Calu3 (cell line): Measurements from ENCODE around the gene RASGRP2. TPM values are rescaled to one million over a fixed set of nuclear protein-coding genes. Genes with fewer than 3 reads are reported as not detected.

ENCODE experiments used
- BruUV-seq: library from RNA; stranded (reverse); fragments of 400-500 nt; replicated peaks from 2 replicates; lab custom pipeline; 2021; lab: Mats Ljungman, UMichigan
- CTCF ChIA-PET: fragments of 300-600 bp; sonication (Branson Sonifier 250); formaldehyde crosslinking; loops from one replicate; lab custom pipeline; 2022; ENCODE audit warnings: antibody characterized with exemption; lab: Charles Lee
- DNase-seq: peaks from one replicate; pipeline ENCODE4 v3.0.0; 2022
- H3K27ac Mint-ChIP-seq: one replicate; pipeline ENCODE4 v1.8.0; 2022; ENCODE audit warnings: mixed read lengths; ENCODE audit not compliant: unreplicated experiment
- H3K27me3 Mint-ChIP-seq: one replicate; pipeline ENCODE4 v1.8.0; 2022; ENCODE audit warnings: mixed read lengths; ENCODE audit not compliant: unreplicated experiment
- H3K36me3 Mint-ChIP-seq: one replicate; pipeline ENCODE4 v1.8.0; 2022; ENCODE audit warnings: mild to moderate bottlenecking, moderate library complexity, mixed read lengths; ENCODE audit not compliant: insufficient read depth, unreplicated experiment
- H3K4me1 Mint-ChIP-seq: one replicate; pipeline ENCODE4 v1.8.0; 2022; ENCODE audit warnings: mild to moderate bottlenecking, low read depth, mixed read lengths; ENCODE audit not compliant: unreplicated experiment
- H3K4me3 Mint-ChIP-seq: one replicate; pipeline ENCODE4 v1.8.0; 2022; ENCODE audit warnings: mild to moderate bottlenecking, low read depth, moderate library complexity, mixed read lengths; ENCODE audit not compliant: unreplicated experiment
- H3K9me3 Mint-ChIP-seq: one replicate; pipeline ENCODE4 v1.8.0; 2022; ENCODE audit warnings: low read depth, mixed read lengths; ENCODE audit not compliant: unreplicated experiment
- CTCF ChIP-seq: fragments of 200-600 bp; IDR thresholded peaks from one replicate; pipeline ENCODE4 v1.8.0; 2022; ENCODE audit warnings: antibody characterized with exemption; ENCODE audit not compliant: unreplicated experiment
- intact Hi-C: fragments of 100-400 bp; cut with micrococcal nuclease; formaldehyde crosslinking; loops from one replicate; pipeline ENCODE4 v1.10.0; 2022; ENCODE audit not compliant: unreplicated experiment
- total RNA-seq: library from RNA; stranded (reverse); gene quantifications from 2 replicates; pipeline ENCODE4 v1.2.3, GENCODE V29; 2022

Gene RASGRP2
- total RNA-seq, 1 experiment from 2014 or later, result not detected

DNA sequence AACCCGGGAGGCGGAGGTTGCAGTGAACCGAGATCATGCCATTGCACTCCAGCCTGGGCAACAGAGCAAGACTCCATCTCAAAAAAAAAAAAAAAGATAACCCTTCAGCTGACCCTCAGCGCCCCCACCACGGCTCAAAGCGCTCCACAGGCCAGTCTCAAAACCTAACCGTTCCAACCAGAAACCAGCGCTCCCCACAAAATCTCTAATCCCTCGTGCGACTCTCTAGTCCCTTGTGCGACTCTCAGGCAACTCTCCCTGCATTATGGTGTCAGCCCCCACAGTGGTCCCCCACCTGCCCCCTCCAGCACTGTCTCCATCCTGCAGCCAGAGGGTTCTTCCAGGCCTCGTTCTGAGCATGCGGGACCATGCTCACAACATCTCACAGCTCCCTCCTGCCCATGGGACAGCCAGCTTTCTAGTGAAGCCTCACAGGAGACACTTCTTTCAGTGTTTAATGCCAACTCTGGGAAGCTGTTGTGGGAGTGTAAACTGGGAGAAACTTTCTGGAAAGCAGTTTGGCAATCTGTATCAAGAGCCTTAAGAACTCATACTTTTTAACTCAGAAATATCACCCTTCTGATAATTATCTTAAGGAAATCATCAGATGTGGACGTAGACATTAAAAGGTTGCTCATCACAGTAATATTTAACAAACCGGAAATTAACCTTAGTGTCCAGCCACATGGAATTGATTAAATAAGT lies 4.2 kb upstream of the RASGRP2 start:
- intact Hi-C loops, result no loop called here

DNA sequence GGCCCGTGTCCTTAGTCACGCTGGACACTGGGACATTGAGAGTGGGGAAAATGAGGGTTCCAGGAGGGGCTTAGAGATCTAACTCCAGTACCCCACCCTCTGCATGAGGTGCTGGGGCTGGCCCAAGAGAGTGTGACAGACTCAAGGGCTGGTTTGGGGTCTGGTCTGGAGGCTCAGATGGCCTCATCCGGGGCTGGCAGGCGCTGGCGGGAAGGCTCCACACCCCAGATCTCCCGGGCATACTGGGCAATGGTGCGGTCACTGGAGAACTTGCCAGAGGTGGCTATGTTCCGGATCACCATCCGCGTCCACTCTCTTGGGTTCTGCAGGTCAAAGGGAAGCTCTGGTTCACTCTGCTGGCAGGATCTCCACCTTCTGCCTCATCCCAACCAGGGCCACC lies 2.5 kb upstream of the RASGRP2 start:
- no peak overlapping the region for H3K27ac Mint-ChIP-seq
- DNase-seq, result no peak
- H3K4me3 Mint-ChIP-seq, result no peak overlapping the region
- H3K9me3 Mint-ChIP-seq, result no peaks in the 10 kb centered on the region
- CTCF ChIA-PET, result no interaction called here
- no TSS peak for BruUV-seq
- peaks cover 10% of the 10 kb centered on the region for H3K4me1 Mint-ChIP-seq
- TF ChIP-seq CTCF, result no peak
- intact Hi-C loops, result no loop called here
- H3K36me3 Mint-ChIP-seq, result peaks cover 11% of the 10 kb centered on the region
- H3K27me3 Mint-ChIP-seq, result peaks cover 58% of the 10 kb centered on the region

More for the DNA sequence above, 4.2 kb upstream of the RASGRP2 start:
- no peak for TF ChIP-seq CTCF
- DNase-seq, result no peak
- CTCF ChIA-PET, result no interaction called here
- Mint-ChIP-seq H3K9me3 (no peaks in the 10 kb centered on the region), H3K4me3 (no peak overlapping the region), H3K36me3 (peaks cover 11% of the 10 kb centered on the region), H3K27me3 (peaks cover 48% of the 10 kb centered on the region), H3K4me1 (peaks cover 10% of the 10 kb centered on the region), H3K27ac (no peak overlapping the region)
- no TSS peak for BruUV-seq

DNA sequence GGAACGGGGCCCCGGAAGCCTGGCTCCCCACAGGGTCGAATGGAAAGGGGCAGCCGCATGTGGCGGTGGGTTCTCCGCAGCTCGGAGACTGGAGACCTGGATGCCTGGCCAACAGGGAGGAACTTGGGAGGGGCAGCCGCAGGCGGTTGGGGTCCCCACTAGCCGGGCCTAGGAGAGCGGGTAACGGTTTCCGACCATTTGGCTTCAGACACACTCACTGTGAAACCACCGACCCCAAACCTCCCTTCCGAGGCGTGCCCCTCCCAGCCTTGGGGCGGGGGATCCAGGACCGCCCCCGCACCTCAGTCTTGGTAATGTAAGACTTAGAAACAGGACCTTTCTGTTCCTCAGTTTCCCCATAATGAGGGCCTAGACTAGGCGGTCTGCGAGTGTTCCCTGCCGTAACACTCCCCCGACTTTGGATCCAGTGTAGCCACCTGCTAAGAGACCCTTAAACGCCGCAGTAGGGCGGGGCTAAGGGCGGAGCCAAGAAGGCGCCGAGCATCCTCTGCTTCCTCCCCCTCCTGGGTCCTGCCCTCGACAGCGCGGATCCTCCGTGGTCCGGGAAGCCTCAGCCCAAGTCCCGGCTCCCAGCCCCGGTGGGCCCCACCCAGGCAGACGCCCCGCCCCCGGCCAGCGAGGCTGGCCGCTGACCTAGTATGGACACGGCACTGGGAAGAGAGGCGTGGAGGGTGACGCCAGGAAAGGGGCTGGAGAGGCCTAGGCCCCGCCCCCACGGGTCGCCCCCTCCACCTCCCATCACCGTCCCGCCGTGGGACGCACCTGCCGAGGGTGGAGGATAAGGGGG lies 1.8 kb upstream of the RASGRP2 start:
- intact Hi-C loops, result no loop called here
- Mint-ChIP-seq H3K9me3 (no peaks in the 10 kb centered on the region), H3K27me3 (peaks cover 66% of the 10 kb centered on the region), H3K4me1 (peaks cover 10% of the 10 kb centered on the region), H3K27ac (no peak overlapping the region), H3K36me3 (peaks cover 11% of the 10 kb centered on the region), H3K4me3 (no peak overlapping the region)
- DNase-seq, result no peak
- no TSS peak for BruUV-seq
- CTCF ChIA-PET, result no interaction called here
- TF ChIP-seq CTCF, result no peak

DNA sequence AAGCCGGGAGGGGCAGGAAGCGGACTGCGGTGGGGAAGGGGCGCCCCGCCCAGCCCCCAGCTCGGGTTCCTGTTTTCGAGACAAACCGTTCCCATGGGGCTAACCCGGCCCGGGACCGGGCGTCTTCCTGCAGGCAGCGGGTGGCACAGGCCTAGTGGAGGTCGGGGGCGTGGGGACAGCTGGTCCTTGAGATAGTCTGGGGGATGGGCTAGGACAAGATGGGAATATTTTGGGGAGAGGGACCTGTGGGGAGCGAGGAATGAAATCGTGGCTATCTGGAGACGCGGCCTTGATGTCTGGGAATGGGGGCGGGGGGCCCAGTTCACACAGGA lies 1.2 kb upstream of the RASGRP2 start:
- peaks cover 72% of the 10 kb centered on the region for H3K27me3 Mint-ChIP-seq
- CTCF ChIA-PET, result no interaction called here

More for the DNA sequence above, 1.2 kb upstream of the RASGRP2 start:
- peaks cover 10% of the 10 kb centered on the region for H3K4me1 Mint-ChIP-seq
- no peaks in the 10 kb centered on the region for H3K9me3 Mint-ChIP-seq
- no peak overlapping the region for H3K27ac Mint-ChIP-seq
- intact Hi-C loops, result no loop called here
- no peak for TF ChIP-seq CTCF
- DNase-seq, result no peak
- peaks cover 11% of the 10 kb centered on the region for H3K36me3 Mint-ChIP-seq
- BruUV-seq, result no TSS peak
- no peak overlapping the region for H3K4me3 Mint-ChIP-seq
